ENCODE measurements around the gene SIGLEC7. TPM values are rescaled to one million over a fixed set of nuclear protein-coding genes. Genes with fewer than 3 reads are reported as not detected.

SIGLEC7 gene
- total and polyA plus RNA-seq, 2 experiments from 2014 or later, result not detected

GRCh38 chr19:51135004-51135403, 7.1 kb upstream of the SIGLEC7 start:
- H3K36me3 ChIP-seq, result no peaks in the 10 kb centered on the region
- H3K9me3 ChIP-seq (ENCODE audit: low read depth), result no peaks in the 10 kb centered on the region
- no peak overlapping the region for H3K4me3 ChIP-seq
- H3K27ac ChIP-seq, result no peak overlapping the region
- H3K27me3 ChIP-seq, result no peaks in the 10 kb centered on the region
- no peaks in the 10 kb centered on the region for H3K4me1 ChIP-seq (ENCODE audit: low read depth)
- no peak for TF ChIP-seq CTCF (IDR thresholded peaks at IDR 0.05; ENCODE audit: low read depth, low read length)
- DNase-seq (ENCODE audit: low read depth in 1 of 2, low spot score in 1 of 2), result no peak

- H3K27me3 ChIP-seq, result no peaks in the 10 kb centered on the region
- H3K4me1 ChIP-seq (ENCODE audit: low read depth), result no peaks in the 10 kb centered on the region
- no peak overlapping the region for H3K4me3 ChIP-seq
- H3K9me3 ChIP-seq (ENCODE audit: low read depth), result no peaks in the 10 kb centered on the region
- H3K36me3 ChIP-seq, result no peaks in the 10 kb centered on the region
- H3K27ac ChIP-seq, result no peak overlapping the region
- DNase-seq (ENCODE audit: low read depth in 1 of 2, low spot score in 1 of 2), result no peak
- TF ChIP-seq CTCF (IDR thresholded peaks at IDR 0.05; ENCODE audit: low read depth, low read length), result no peak
Observed at GRCh38 chr19:51135986-51136762, 5.9 kb upstream of the SIGLEC7 start.

GRCh38 chr19:51136851-51137551, 5.1 kb upstream of the SIGLEC7 start:
- no peak for TF ChIP-seq CTCF (IDR thresholded peaks at IDR 0.05; ENCODE audit: low read depth, low read length)
- Histone ChIP-seq H3K4me1 (ENCODE audit: low read depth) (no peaks in the 10 kb centered on the region), H3K27me3 (no peaks in the 10 kb centered on the region), H3K9me3 (ENCODE audit: low read depth) (no peaks in the 10 kb centered on the region), H3K4me3 (no peak overlapping the region), H3K36me3 (no peaks in the 10 kb centered on the region), H3K27ac (no peak overlapping the region)
- DNase-seq (ENCODE audit: low read depth in 1 of 2, low spot score in 1 of 2), result peak in 1 of 2 donors; percentile 55

- Histone ChIP-seq H3K27me3 (no peaks in the 10 kb centered on the region), H3K4me1 (ENCODE audit: low read depth) (no peaks in the 10 kb centered on the region), H3K27ac (no peak overlapping the region), H3K36me3 (no peaks in the 10 kb centered on the region), H3K9me3 (ENCODE audit: low read depth) (no peaks in the 10 kb centered on the region), H3K4me3 (no peak overlapping the region)
- TF ChIP-seq CTCF (IDR thresholded peaks at IDR 0.05; ENCODE audit: low read depth, low read length), result no peak
- no peak for DNase-seq (ENCODE audit: low read depth in 1 of 2, low spot score in 1 of 2)
Observed at GRCh38 chr19:51137792-51138425, 4.2 kb upstream of the SIGLEC7 start.

GRCh38 chr19:51138549-51138979, 3.5 kb upstream of the SIGLEC7 start:
- Histone ChIP-seq H3K4me3 (no peak overlapping the region), H3K27ac (no peak overlapping the region), H3K27me3 (no peaks in the 10 kb centered on the region), H3K36me3 (no peaks in the 10 kb centered on the region), H3K9me3 (ENCODE audit: low read depth) (no peaks in the 10 kb centered on the region), H3K4me1 (ENCODE audit: low read depth) (no peaks in the 10 kb centered on the region)
- DNase-seq (ENCODE audit: low read depth in 1 of 2, low spot score in 1 of 2), result peak in 1 of 2 donors; percentile 84
- TF ChIP-seq CTCF (IDR thresholded peaks at IDR 0.05; ENCODE audit: low read depth, low read length), result no peak
